ENCODE results near the gene CENPF.

- TF ChIP-seq ZBTB20 (CRISPR knock-in tag; IDR thresholded peaks at IDR 0.05; ENCODE audit: borderline replicate concordance, low read depth) (no peak), ZSCAN20 (CRISPR knock-in tag; IDR thresholded peaks at IDR 0.05; ENCODE audit: borderline replicate concordance) (no peak), CTCF (CRISPR knock-in tag; IDR thresholded peaks at IDR 0.05) (no peak), SMC3 (IDR thresholded peaks at IDR 0.05; ENCODE audit: low read length) (no peak), MLX (CRISPR knock-in tag; IDR thresholded peaks at IDR 0.05) (no peak), HNF4G (IDR thresholded peaks at IDR 0.05; ENCODE audit: borderline replicate concordance, low read depth, low read length) (no peak), HNF4G (CRISPR knock-in tag; IDR thresholded peaks at IDR 0.05; ENCODE audit: borderline replicate concordance, low read depth) (no peak), XRCC5 (optimal IDR thresholded peaks at IDR 0.05; ENCODE audit: low read length) (no peak), EP300 (IDR thresholded peaks at IDR 0.05; ENCODE audit: low read depth in 2 of 2, low read length in 2 of 2) (no peak), EP300 (CRISPR knock-in tag; IDR thresholded peaks at IDR 0.05; ENCODE audit: borderline replicate concordance) (no peak), UBTF (CRISPR knock-in tag; IDR thresholded peaks at IDR 0.05) (no peak)
Observed at GRCh38 chr1:214708321-214708955, 105.4 kb downstream of the CENPF start.
